IMR-90 (cell line): ENCODE measurements around the gene PEA15. TPM values are rescaled to one million over a fixed set of nuclear protein-coding genes. Genes with fewer than 3 reads are reported as not detected.

Experiments
- ATAC-seq: fragments of 200-7000 bp; cut with Tn5 transposase; 2 replicates; pipeline ENCODE4 v1.9.1; 2020; ENCODE audit warnings: low read depth, mild to moderate bottlenecking, moderate library complexity
- BruUV-seq: library from RNA; stranded (reverse); fragments of 400-500 nt; replicated peaks from 2 replicates; lab custom pipeline; 2021; lab: Mats Ljungman, UMichigan
- CTCF ChIA-PET: fragments of 300-600 bp; formaldehyde crosslinking; extraction: SDS; loops from one replicate; lab custom pipeline; 2021; ENCODE audit warnings: antibody characterized with exemption; lab: Yijun Ruan, JAX
- POLR2A ChIA-PET: fragments of 300-600 bp; sonication (Branson Sonifier 250); formaldehyde crosslinking; loops from one replicate; lab custom pipeline; 2022; ENCODE audit warnings: antibody characterized with exemption; ENCODE audit not compliant: unreplicated experiment; lab: Charles Lee
- DNase-seq: peaks from one replicate; pipeline ENCODE4 v3.0.0; 2013
- H2AFZ ChIP-seq: replicated peaks from 2 replicates; pipeline ENCODE3; 2013; ENCODE audit warnings: low read length, mild to moderate bottlenecking; ENCODE audit not compliant: poor library complexity
- H2AK5ac ChIP-seq: 2 replicates; pipeline ENCODE4 v1.6.1; 2013; ENCODE audit warnings: low read depth, low read length, inconsistent platforms
- H2AK9ac ChIP-seq: replicated peaks from 2 replicates; pipeline ENCODE3; 2013; ENCODE audit warnings: mild to moderate bottlenecking, low read depth, low read length, moderate library complexity; ENCODE audit not compliant: poor library complexity
- H2BK120ac ChIP-seq: 2 replicates; pipeline ENCODE4 v1.6.1; 2013; ENCODE audit warnings: low read depth, low read length, inconsistent platforms
- H2BK15ac ChIP-seq: 3 replicates; pipeline ENCODE4 v1.6.1; 2013; ENCODE audit warnings: low read depth, low read length, inconsistent platforms
- H2BK20ac ChIP-seq: 2 replicates; pipeline ENCODE4 v1.6.1; 2013; ENCODE audit warnings: low read depth, mild to moderate bottlenecking, inconsistent platforms, low read length, moderate library complexity
- H2BK5ac ChIP-seq: 2 replicates; pipeline ENCODE4 v1.6.1; 2013; ENCODE audit warnings: mild to moderate bottlenecking, low read depth, low read length, inconsistent platforms; ENCODE audit not compliant: poor library complexity, severe bottlenecking
- H3K14ac ChIP-seq: replicated peaks from 2 replicates; pipeline ENCODE4 v1.6.1; 2013; ENCODE audit warnings: low read depth, low read length, inconsistent platforms
- H3K18ac ChIP-seq: 2 replicates; pipeline ENCODE4 v1.6.1; 2013; ENCODE audit warnings: low read depth, low read length, control low read depth
- H3K23ac ChIP-seq: 2 replicates; pipeline ENCODE4 v1.6.1; 2013; ENCODE audit warnings: low read depth, low read length, inconsistent platforms
- H3K27ac ChIP-seq: 2 replicates; pipeline ENCODE4 v1.5.1; 2013; ENCODE audit warnings: mild to moderate bottlenecking, control low read depth, low read length; ENCODE audit not compliant: insufficient read depth
- H3K27me3 ChIP-seq: 2 replicates; pipeline ENCODE4 v1.6.1; 2013; ENCODE audit warnings: low read length; ENCODE audit not compliant: control insufficient read depth, insufficient read depth
- H3K36me3 ChIP-seq: 2 replicates; pipeline ENCODE4 v1.6.1; 2013; ENCODE audit warnings: low read length, mixed read lengths; ENCODE audit not compliant: control insufficient read depth, insufficient read depth
- H3K4ac ChIP-seq: 2 replicates; pipeline ENCODE4 v1.6.1; 2013; ENCODE audit warnings: low read depth, low read length, inconsistent platforms
- H3K4me1 ChIP-seq: 2 replicates; pipeline ENCODE4 v1.6.1; 2013; ENCODE audit warnings: low read length, mixed read lengths; ENCODE audit not compliant: control insufficient read depth, insufficient read depth
- H3K4me2 ChIP-seq: 2 replicates; pipeline ENCODE4 v1.6.1; 2013; ENCODE audit warnings: low read depth, mild to moderate bottlenecking, control low read depth, low read length, moderate library complexity
- H3K4me3 ChIP-seq: 2 replicates; pipeline ENCODE4 v1.5.1; 2013; ENCODE audit warnings: low read depth, mild to moderate bottlenecking, control low read depth, low read length, moderate library complexity; ENCODE audit not compliant: insufficient read depth
- H3K56ac ChIP-seq: 2 replicates; pipeline ENCODE4 v1.6.1; 2013; ENCODE audit warnings: low read length, inconsistent platforms; ENCODE audit not compliant: insufficient read depth; ENCODE audit errors: extremely low read depth
- H3K79me1 ChIP-seq, 2 experiments: 2 replicates each; pipeline ENCODE4 v1.6.1; 2013; ENCODE audit warnings: low read length in 2 of 2, inconsistent platforms in 1 of 2, low read depth in 1 of 2
- H3K9ac ChIP-seq: 2 replicates; pipeline ENCODE4 v1.6.1; 2013; ENCODE audit warnings: low read depth, low read length, control low read depth
- H3K9me1 ChIP-seq: 2 replicates; pipeline ENCODE4 v1.6.1; 2013; ENCODE audit warnings: low read length, inconsistent platforms; ENCODE audit not compliant: insufficient read depth
- H3K9me3 ChIP-seq: 2 replicates; pipeline ENCODE4 v1.6.1; 2013; ENCODE audit warnings: low read length; ENCODE audit not compliant: control insufficient read depth, insufficient read depth
- H4K20me1 ChIP-seq: 2 replicates; pipeline ENCODE4 v1.6.1; 2013; ENCODE audit warnings: low read length, inconsistent platforms; ENCODE audit not compliant: insufficient read depth
- H4K5ac ChIP-seq: 2 replicates; pipeline ENCODE4 v1.6.1; 2013; ENCODE audit warnings: mild to moderate bottlenecking, low read depth, low read length, control low read depth
- H4K8ac ChIP-seq, 2 experiments: 2 replicates each; pipeline ENCODE4 v1.6.1; 2013; ENCODE audit warnings: low read depth in 2 of 2, low read length in 2 of 2, control low read depth in 1 of 2, inconsistent platforms in 1 of 2
- H4K91ac ChIP-seq: 2 replicates; pipeline ENCODE4 v1.6.1; 2013; ENCODE audit warnings: low read depth, low read length, inconsistent platforms; ENCODE audit not compliant: insufficient read depth
- BHLHE40 ChIP-seq: fragments of 150-350 bp; IDR thresholded peaks from 2 replicates; pipeline ENCODE4 v1.6.1; 2016; ENCODE audit warnings: mild to moderate bottlenecking, low read depth, low read length
- NFE2L2 ChIP-seq: fragments of 150-350 bp; IDR thresholded peaks from 2 replicates; pipeline ENCODE4 v1.6.1; 2016; ENCODE audit warnings: low read depth, mild to moderate bottlenecking, low read length
- WGBS, 2 experiments: methylation state at CpG; one replicate each; pipeline versions ENCODE4 v1.1.5 to v1.1.7; 2013; ENCODE audit warnings: missing lambda C conversion rate in 2 of 2; ENCODE audit not compliant: insufficient read length in 1 of 2; ENCODE audit errors: extremely low coverage in 2 of 2; 5-methylcytosine and 5-hydroxymethylcytosine counted together
- dilution Hi-C: fragments of 300-500 bp; cut with HindIII; formaldehyde crosslinking; loops from one replicate; pipeline ENCODE4 v1.14.3; 2018; ENCODE audit warnings: low sequenced_read_pairs; ENCODE audit not compliant: unreplicated experiment
- in situ Hi-C: fragments of 300-500 bp; cut with MboI; formaldehyde crosslinking; loops from 3 replicates; pipeline ENCODE4 v1.14.3; 2019; ENCODE audit warnings: low sequenced_read_pairs, inconsistent platforms, mixed read lengths
- intact Hi-C: fragments of 100-400 bp; cut with micrococcal nuclease; formaldehyde crosslinking; loops from 2 replicates; pipeline ENCODE4 v1.10.0; 2022
- polyA plus RNA-seq, 3 experiments: library from polyadenylated mRNA; depleted of rRNA; stranded (reverse); fragments of >200 nt; gene quantifications; 2 replicates each; pipeline ENCODE4 v1.2.3, GENCODE V29; 2012; ENCODE audit warnings: low replicate concordance in 1 of 3
- total RNA-seq: library from RNA; depleted of rRNA; stranded (reverse); fragments of >200 nt; gene quantifications from 2 replicates; pipeline ENCODE4 v1.2.3, GENCODE V29; 2012

PEA15 gene
- total and polyA plus RNA-seq, 2 of the 4 experiments (the other 2 are of a cell fraction) = 296 to 754 TPM

GRCh38 chr1:160189649-160190625, 15.2 kb upstream of the PEA15 start, which contains the start of gene CASQ1 (continued):
- TF ChIP-seq BHLHE40 (no peak), NFE2L2 (no peak)

DNA sequence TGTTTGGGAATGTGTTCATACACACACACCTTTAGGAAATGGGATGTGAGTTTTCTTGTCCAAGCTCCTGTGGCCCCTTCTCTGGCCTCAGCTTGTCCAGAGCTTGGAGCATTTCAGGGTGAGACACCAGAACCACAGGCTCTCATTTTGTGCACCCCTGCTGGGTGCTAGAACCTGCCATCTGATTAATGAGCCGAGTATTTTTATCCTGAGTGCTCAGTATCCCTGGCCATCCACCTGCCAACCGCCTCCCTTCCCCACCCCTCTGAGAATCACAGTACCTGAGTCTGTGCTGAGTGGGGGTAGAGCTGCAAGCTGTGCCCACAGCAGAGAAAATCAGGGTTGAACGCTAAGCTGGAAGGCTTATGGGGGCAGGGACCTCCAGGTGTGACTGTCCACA, 13.4 kb upstream of the PEA15 start:
- ChIA-PET CTCF (interaction anchor here (0.9 to 3.2 kb wide), 3 partner anchors 28 to 106 kb away, joined by 3 to 63 read pairs (median 17); no protein-coding TSS in a partner anchor), POLR2A (no interaction called here)
- H3K9me1 ChIP-seq = peaks cover 13% of the 10 kb centered on the region; the same call in 1 of the 2 replicates
- no peak overlapping the region; the same call in 1 of the 2 replicates for H3K4ac ChIP-seq
- no peak overlapping the region for H4K8ac ChIP-seq
- H3K4me2 ChIP-seq = no peak overlapping the region
- H3K18ac ChIP-seq = no peak overlapping the region
- no peaks in the 10 kb centered on the region for H3K9me3 ChIP-seq
- H3K56ac ChIP-seq = no peak overlapping the region
- H3K79me1 ChIP-seq = no peaks in the 10 kb centered on the region
- DNase-seq (no peak), ATAC-seq (no peak)
- peak overlapping the region; percentile 43 for H2AK5ac ChIP-seq
- no peak overlapping the region for H3K9ac ChIP-seq
- BruUV-seq = no TSS peak
- H2BK20ac ChIP-seq = no peak overlapping the region
- no peak overlapping the region for H2AK9ac ChIP-seq
- no peak overlapping the region for H3K23ac ChIP-seq
- WGBS, 2 experiments = no CpG with 5 or more reads among the region's 3 CpGs
- H2AFZ ChIP-seq = no peak overlapping the region
- no peak overlapping the region for H4K91ac ChIP-seq
- H4K5ac ChIP-seq = no peak overlapping the region
- dilution Hi-C loops (no loop called here), in situ Hi-C loops (loop anchor here (25.0 kb wide), 1 partner anchor 421 kb away; no protein-coding TSS in a partner anchor), intact Hi-C loops (loop anchor here (2.0 to 5.0 kb wide), 2 partner anchors 56 to 93 kb away; partner anchors contain the start of gene PEX19)
- no peak overlapping the region for H3K27ac ChIP-seq
- no peak overlapping the region for H3K14ac ChIP-seq
- no peaks in the 10 kb centered on the region for H3K36me3 ChIP-seq
- H2BK5ac ChIP-seq = no peak overlapping the region
- H3K27me3 ChIP-seq = peaks cover 12% of the 10 kb centered on the region; the same call in 1 of the 2 replicates
- H2BK120ac ChIP-seq = no peak overlapping the region
- H2BK15ac ChIP-seq = no peak overlapping the region
- TF ChIP-seq BHLHE40 (no peak), NFE2L2 (no peak)
- peaks cover 4% of the 10 kb centered on the region for H3K4me1 ChIP-seq
- H4K20me1 ChIP-seq = no peaks in the 10 kb centered on the region
- no peak overlapping the region for H3K4me3 ChIP-seq
